ENCODE measurements around the gene GRIK4. TPM values are rescaled to one million over a fixed set of nuclear protein-coding genes. Genes with fewer than 3 reads are reported as not detected.

Gene GRIK4
- total RNA-seq, 1 donor from 2014 or later = 0.06 TPM

DNA sequence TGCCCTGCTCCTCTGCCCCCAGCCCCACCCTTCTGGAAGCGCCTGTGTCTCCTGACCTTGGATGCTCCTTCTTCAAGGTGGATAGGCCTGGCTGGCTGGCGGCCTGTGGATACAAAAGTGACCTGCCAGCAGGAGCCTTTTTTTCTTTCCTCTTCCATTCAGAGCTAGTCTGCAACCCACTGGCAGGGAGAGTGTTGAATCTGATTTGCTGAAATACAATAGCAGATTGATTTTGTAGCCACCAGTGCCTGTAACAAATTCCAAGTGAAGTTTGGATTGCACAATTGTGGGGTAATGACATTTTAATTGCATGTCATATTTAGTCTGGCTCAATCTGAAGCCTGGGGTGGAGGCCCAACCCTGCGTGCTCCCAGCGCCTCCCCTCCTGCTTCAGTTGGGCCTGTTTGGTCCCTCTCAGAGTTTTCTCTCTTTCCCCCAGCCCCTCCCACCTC lies 97.2 kb downstream of the GRIK4 start:
- DNase-seq (ENCODE audit: low read depth) = no peak
- TF ChIP-seq CTCF (conservative IDR thresholded peaks at IDR 0.05; ENCODE audit: low read depth, low read length) = no peak

DNA sequence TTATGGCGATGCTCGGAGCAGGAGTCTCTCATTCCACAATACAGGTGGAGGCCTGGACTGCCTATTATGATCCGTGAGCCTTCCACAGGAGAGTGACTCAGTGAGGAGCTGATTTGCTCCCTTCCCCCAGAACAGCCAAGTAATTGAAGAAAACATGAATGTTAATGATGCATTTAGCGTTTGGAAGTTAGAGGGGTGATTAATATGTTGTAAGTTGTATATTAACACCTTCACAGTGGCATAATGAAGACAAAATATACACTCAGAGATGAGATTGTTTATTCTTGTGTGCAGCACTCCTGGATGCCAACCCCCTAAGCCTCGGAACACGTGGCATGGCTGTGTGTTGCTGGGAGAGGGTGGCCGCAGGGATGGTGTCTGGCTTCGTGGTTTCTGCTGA lies 98.6 kb downstream of the GRIK4 start:
- no peak for TF ChIP-seq CTCF (conservative IDR thresholded peaks at IDR 0.05; ENCODE audit: low read depth, low read length)
- H3K4me3 ChIP-seq (ENCODE audit: low read depth, low read length) = no peak overlapping the region
- DNase-seq (ENCODE audit: low read depth) = no peak

More for the DNA sequence above, 97.2 kb downstream of the GRIK4 start:
- no peak overlapping the region for H3K4me3 ChIP-seq (ENCODE audit: low read depth, low read length)

DNA sequence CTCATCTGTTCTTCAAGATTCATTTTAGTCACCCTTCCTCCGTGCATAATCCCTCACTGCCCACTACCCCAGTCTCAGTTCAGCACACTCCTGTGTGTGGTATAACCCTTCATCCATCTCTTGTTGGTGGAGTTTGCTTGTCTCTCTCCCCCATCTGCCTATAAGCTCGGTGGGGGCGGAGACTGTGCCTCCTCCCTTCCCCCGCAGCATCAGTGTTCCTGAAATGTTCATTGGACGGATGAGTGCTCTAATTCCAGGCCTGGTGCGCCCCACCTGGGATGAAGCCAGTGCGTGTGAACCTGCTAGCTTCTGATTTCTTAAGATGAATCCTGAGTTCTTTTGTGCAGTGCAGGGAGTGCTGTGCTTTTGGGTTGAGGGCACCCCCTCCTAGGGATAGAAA lies 100.0 kb downstream of the GRIK4 start:
- no peak for TF ChIP-seq CTCF (conservative IDR thresholded peaks at IDR 0.05; ENCODE audit: low read depth, low read length)
- no peak for DNase-seq (ENCODE audit: low read depth)
- no peak overlapping the region for H3K4me3 ChIP-seq (ENCODE audit: low read depth, low read length)

DNA sequence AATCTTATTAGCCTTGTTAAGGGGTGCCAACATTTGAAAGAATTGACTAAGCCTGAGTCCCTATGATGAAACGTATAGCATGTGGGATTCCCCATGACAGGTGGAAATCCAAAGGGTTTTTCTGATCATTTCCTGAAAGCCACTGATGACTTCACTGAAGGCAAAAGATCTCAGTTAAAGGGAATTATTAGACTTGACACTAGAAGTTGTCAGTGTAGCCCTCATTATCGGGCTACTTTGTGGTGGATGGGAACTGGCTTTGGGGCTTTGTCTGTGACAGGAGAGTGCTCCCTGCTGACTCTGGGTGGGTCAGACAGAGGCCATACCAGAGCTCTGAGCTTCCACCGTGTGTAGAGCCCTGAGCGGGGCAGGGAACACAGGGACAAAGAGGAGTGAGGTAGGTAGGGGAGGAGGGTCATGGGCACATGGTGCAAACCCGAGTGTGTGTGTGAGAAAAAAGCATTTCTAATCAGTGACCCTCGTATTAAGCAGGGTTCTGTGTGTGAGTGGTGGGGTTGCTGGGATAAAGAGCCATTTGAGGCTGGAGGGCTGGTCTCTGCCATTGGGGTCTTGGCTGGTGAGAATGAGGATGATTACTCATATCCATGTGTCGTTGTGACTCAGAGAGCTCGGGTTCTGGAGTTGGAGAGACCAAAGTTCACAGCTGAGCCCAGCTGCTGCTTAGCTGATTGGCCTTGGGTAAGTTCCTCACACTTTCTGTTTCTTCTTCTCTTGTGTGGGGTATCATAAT lies 101.1 kb downstream of the GRIK4 start:
- H3K4me3 ChIP-seq (ENCODE audit: low read depth, low read length) = no peak overlapping the region
- DNase-seq (ENCODE audit: low read depth) = no peak
- no peak for TF ChIP-seq CTCF (conservative IDR thresholded peaks at IDR 0.05; ENCODE audit: low read depth, low read length)

DNA sequence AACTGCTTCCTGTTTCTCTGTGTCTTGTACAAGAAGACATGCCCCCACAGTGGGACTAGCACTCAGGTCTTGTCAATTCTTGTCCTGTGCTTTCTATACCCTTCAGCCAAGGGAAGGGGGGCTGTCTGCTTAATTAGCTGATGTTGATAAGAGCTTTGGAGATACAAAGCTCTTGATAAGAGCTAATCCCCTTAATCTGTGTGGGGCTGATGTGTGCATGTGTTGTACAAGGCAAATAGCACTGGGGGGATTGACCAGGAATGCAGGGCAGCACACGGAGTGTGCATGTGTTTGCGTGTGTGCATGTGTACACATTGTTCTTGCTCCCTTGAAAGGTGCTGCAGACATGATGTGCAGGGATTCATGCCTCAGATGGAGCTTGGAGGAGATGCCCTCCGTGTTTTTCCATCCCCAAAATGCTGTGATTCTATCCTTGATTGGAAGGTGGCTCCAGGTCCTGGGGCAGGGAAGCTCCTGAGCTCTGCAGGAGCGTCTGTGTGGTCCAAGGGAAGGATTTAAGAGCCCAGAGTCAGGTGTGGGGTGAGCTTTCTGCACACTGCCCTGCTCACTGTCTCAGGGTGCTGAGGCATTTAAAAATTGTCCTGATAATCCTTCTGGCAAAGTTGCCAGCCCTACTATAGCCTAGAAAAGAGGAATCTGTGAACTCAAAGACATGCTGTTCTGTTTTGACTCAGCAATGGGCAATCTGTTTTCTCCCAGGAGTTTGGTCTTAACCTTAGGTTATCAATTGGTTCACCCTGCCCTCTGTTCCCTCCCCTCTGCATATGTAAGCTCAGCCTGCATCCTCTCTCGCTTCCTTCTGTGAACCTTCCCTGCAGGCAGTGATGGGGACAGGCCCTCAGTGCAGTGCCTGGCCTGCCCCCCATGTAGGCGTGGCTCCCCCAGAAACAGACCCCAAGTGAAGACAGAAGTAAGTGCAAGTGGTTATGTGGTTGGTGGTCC lies 102.0 kb downstream of the GRIK4 start:
- no peak for DNase-seq (ENCODE audit: low read depth)
- no peak overlapping the region for H3K4me3 ChIP-seq (ENCODE audit: low read depth, low read length)
- TF ChIP-seq CTCF (conservative IDR thresholded peaks at IDR 0.05; ENCODE audit: low read depth, low read length) = no peak

- DNase-seq (ENCODE audit: low read depth) = no peak
- no peak overlapping the region for H3K4me3 ChIP-seq (ENCODE audit: low read depth, low read length)
- TF ChIP-seq CTCF (conservative IDR thresholded peaks at IDR 0.05; ENCODE audit: low read depth, low read length) = no peak
Observed at GRCh38 chr11:120615391-120615790, 103.8 kb downstream of the GRIK4 start.
